ENCODE results near the gene IFITM5.
A peak's percentile ranks its signal among the peaks of the same experiment; 100 is the strongest.

IFITM5 gene

GRCh38 chr11:306645-307371 lies 7.5 kb upstream of the IFITM5 start:
- Histone ChIP-seq H3K9me3 (no peaks in the 10 kb centered on the region), H3K27ac (peak overlapping the region; percentile 97), H3K36me3 (peaks cover 13% of the 10 kb centered on the region), H3K4me1 (ENCODE audit: control insufficient read depth in 1 of 2, insufficient read depth in 1 of 2, low read depth in 1 of 2, low read length in 1 of 2) (peaks cover 32 to 48% of the 10 kb centered on the region in 2 experiments), H3K4me3 (ENCODE audit: low read depth in 1 of 2, low read length in 1 of 2) (peak overlapping the region; percentile 89 to 100), H3K27me3 (peaks cover 6% of the 10 kb centered on the region)
- no peak for TF ChIP-seq CTCF (IDR thresholded peaks at IDR 0.05)

GRCh38 chr11:305844-306211 lies 6.5 kb upstream of the IFITM5 start:
- Histone ChIP-seq H3K4me3 (ENCODE audit: low read depth in 1 of 2, low read length in 1 of 2) (no peak overlapping the region), H3K4me1 (ENCODE audit: control insufficient read depth in 1 of 2, insufficient read depth in 1 of 2, low read depth in 1 of 2, low read length in 1 of 2) (peaks cover 30 to 45% of the 10 kb centered on the region in 2 experiments), H3K27ac (peak overlapping the region; percentile 97), H3K9me3 (no peaks in the 10 kb centered on the region), H3K27me3 (peaks cover 11% of the 10 kb centered on the region), H3K36me3 (peaks cover 13% of the 10 kb centered on the region)
- no peak for TF ChIP-seq CTCF (IDR thresholded peaks at IDR 0.05)

GRCh38 chr11:304915-305843 lies 5.9 kb upstream of the IFITM5 start:
- Histone ChIP-seq H3K4me3 (ENCODE audit: low read depth in 1 of 2, low read length in 1 of 2) (no peak overlapping the region), H3K27ac (peak overlapping the region; percentile 97), H3K9me3 (no peaks in the 10 kb centered on the region), H3K36me3 (peaks cover 13% of the 10 kb centered on the region), H3K4me1 (ENCODE audit: control insufficient read depth in 1 of 2, insufficient read depth in 1 of 2, low read depth in 1 of 2, low read length in 1 of 2) (peaks cover 30 to 45% of the 10 kb centered on the region in 2 experiments), H3K27me3 (peaks cover 17% of the 10 kb centered on the region)
- peak; percentile 64 for TF ChIP-seq CTCF (IDR thresholded peaks at IDR 0.05)

GRCh38 chr11:304061-304506 lies 4.8 kb upstream of the IFITM5 start:
- H3K27ac ChIP-seq, result no peak overlapping the region
- H3K27me3 ChIP-seq, result peaks cover 28% of the 10 kb centered on the region
- H3K36me3 ChIP-seq, result peaks cover 3% of the 10 kb centered on the region
- H3K4me3 ChIP-seq (ENCODE audit: low read depth in 1 of 2, low read length in 1 of 2), result no peak overlapping the region
- peaks cover 30 to 34% of the 10 kb centered on the region in 2 experiments for H3K4me1 ChIP-seq (ENCODE audit: control insufficient read depth in 1 of 2, insufficient read depth in 1 of 2, low read depth in 1 of 2, low read length in 1 of 2)
- TF ChIP-seq CTCF (IDR thresholded peaks at IDR 0.05), result no peak
- H3K9me3 ChIP-seq, result no peaks in the 10 kb centered on the region

GRCh38 chr11:303363-303762 lies 4.0 kb upstream of the IFITM5 start:
- no peak for TF ChIP-seq CTCF (IDR thresholded peaks at IDR 0.05)

More at GRCh38 chr11:303363-303762, 4.0 kb upstream of the IFITM5 start:
- Histone ChIP-seq H3K27me3 (peaks cover 35% of the 10 kb centered on the region), H3K4me3 (ENCODE audit: low read depth in 1 of 2, low read length in 1 of 2) (no peak overlapping the region), H3K9me3 (no peaks in the 10 kb centered on the region), H3K27ac (no peak overlapping the region), H3K36me3 (no peaks in the 10 kb centered on the region), H3K4me1 (ENCODE audit: control insufficient read depth in 1 of 2, insufficient read depth in 1 of 2, low read depth in 1 of 2, low read length in 1 of 2) (peaks cover 30 to 32% of the 10 kb centered on the region in 2 experiments)

Measured in neutrophil (primary cell).